Measurements from ENCODE around the gene ARHGEF17.

Gene ARHGEF17

DNA sequence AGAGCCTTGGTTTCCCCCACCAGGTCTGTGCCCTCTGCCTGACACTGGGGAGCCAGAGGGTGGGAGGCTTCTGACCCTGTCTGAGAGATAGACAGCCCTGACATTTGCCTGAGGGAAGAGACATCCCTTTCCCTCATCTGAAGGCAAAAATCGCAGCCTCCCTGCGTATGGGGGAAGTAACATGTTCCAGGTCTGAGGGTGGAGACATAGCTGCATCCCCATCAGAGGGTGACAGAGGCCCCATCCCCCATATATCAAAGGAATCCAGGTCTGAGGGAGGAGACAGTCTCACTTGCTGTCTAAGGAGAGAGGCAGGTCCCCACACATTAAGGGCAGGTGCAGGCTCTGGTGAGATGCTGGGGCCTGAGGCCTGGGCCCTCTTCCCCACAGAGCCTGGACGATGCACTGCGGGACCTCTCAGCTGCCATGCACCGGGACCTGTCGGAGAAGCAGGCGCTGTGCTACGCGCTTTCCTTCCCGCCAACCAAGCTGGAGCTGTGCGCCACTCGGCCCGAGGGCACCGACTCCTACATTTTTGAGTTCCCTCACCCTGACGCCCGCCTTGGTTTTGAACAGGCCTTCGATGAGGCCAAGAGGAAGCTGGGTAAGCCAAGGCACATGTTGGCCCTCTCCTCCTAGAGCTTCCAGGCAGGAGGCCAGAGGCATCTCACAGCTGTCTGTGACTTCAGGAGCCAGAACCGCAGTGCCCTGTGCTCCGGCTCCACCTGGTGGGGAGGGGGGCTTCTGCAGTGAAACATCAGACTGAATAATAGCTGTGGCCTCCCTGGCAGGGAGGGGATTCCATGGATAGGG is 52.1 kb downstream of the ARHGEF17 start:
- DNase-seq, result no peak

- DNase-seq, result no peak
Measured at GRCh38 chr11:73360743-73361369, 52.8 kb downstream of the ARHGEF17 start.

GRCh38 chr11:73361953-73362776 is 54.1 kb downstream of the ARHGEF17 start:
- DNase-seq, result no peak

DNA sequence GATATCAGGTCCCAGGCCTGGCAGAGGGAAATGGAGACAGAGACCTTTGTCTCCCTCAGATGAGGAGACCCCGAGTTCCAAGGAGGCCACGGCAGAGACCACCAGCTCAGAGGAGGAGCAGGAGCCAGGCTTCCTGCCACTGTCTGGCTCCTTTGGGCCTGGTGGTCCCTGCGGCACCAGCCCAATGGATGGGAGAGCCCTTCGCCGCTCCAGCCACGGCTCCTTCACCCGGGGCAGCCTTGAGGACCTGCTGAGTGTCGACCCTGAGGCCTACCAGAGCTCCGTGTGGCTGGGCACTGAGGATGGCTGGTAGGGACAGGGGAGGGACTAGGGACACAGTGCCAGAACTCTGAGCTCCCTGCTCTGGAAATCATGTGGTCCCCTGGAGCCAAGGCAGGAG is 55.1 kb downstream of the ARHGEF17 start:
- DNase-seq, result no peak

DNA sequence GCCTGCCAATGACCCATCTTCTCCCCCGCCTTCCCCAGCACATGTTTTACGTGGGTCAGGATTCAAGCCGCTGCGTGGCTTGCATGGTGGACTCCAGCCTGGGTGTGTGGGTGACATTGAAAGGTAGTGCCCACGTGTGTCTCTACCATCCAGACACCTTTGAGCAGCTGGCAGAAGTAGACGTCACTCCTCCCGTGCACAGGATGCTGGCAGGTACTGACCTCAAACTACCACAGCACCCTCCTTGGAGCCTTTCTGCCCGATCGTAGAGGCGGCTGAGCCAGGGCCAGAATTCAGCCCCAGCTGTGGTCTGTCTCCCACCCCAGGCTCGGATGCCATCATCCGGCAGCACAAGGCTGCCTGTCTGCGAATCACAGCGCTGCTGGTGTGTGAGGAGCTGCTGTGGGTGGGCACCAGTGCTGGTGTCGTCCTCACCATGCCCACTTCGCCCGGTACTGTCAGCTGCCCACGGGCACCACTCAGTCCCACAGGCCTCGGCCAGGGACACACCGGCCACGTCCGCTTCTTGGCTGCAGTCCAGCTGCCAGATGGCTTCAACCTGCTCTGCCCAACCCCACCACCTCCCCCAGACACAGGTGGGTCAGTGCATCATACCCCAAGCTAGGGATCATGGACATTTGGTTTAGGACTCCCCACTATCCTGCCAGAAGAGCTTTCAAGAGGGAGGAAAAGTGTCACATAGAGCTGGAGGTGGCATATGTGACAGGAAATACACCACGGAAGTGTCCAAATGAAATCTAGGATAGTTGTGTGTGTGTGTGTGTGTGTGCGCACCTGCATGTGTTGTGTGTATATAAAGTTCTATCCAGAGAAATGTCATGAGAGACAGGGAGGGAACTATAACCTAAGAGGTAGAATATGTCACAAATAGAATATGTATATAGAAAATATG is 57.5 kb downstream of the ARHGEF17 start:
- DNase-seq, result no peak

- DNase-seq, result no peak
Measured at GRCh38 chr11:73366265-73366610, 58.2 kb downstream of the ARHGEF17 start.

DNA sequence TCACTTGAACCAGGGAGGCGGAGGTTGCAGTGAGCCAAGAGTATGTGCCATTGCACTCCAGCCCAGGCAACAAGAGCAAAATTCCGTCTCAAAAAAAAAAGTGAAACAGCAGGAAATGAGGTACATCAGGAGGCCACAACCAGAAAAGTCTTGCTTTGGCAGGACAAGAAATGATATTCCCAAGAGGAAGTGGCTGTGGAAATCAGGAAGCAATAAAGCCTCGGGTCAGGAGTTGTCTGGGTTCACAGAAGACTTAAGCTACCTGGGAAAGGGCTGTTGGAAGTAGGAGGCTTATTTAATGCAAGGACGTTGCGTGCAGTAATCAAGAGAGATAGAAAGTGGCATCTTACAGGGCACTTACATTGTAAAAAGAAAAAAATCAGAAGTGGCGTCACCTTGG is 58.9 kb downstream of the ARHGEF17 start:
- DNase-seq, result no peak

DNA sequence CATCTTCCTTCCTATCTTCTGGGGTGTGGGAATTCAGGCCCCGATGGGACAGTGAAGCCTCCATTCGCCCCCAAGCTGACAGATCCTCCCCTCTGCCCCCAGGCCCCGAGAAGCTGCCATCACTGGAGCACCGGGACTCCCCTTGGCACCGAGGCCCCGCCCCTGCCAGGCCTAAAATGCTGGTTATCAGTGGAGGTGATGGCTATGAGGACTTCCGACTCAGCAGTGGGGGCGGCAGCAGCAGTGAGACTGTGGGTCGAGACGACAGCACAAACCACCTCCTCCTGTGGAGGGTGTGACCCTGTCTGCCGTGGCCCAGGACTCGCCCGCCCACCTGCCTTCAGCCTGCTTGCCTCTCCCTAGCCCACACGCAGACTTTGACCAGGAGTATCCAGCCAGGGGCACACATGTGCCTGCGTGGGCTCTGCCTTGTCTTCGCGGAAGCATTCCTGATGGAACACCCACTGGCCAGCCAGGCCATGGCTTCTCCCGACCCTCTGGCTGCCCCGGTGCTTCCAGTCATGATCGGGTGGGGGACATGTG is 59.5 kb downstream of the ARHGEF17 start:
- no peak for DNase-seq

DNA sequence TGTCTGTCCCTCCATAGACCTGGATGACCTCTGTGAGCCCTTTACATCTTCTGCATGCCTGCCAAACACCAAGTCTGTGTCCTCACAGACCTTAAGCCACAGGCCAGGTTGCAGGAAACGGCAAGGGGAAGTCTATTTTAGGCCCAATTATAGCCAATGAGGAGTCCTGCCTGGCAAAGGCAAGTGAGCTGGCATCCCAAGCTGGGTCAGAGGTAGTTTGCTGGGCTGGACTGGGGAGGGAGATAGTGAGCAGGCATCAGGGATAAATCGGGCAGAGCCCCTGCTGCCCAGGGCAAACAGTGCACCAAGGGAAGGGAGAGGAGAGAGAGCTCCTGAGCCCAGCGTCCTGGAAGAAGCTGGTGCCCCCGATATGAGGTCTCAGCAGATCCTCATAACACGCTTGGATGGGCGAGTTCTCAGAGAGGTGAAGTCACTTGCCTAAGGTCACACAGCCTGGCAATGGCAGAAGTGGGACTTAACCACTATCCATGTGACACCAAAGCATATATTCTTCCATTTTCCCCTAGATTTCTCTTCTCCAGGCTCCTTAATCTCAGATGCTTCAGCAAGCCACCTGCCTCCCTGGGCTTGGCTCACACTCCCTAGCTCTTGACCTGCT is 64.4 kb downstream of the ARHGEF17 start:
- no peak for DNase-seq

GRCh38 chr11:73374151-73374550 is 66.1 kb downstream of the ARHGEF17 start:
- no peak for DNase-seq

DNA sequence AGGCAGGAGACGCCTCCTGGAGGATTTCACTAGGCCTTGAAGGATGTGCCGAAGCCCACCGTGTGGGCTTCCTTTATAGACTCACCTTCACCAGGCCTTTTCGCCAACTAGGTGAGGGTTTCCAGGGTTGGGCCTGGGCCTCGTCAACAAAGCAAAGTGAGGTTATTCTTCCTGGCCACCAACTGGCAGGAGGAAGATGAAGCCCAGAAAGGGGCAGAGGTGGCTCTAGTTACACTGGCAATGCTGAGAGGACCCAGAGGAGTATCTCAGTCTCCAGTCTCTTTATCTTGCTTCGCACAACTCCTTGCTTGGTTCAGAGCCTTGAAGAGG is 67.7 kb downstream of the ARHGEF17 start:
- DNase-seq, result no peak

- DNase-seq, result peak; percentile 92
Measured at GRCh38 chr11:73376160-73376802, 68.2 kb downstream of the ARHGEF17 start, which contains the start of gene RELT. TSS of gene RELT (plus strand) at chr11:73376399. CDS start at chr11:73389137, 12,738 bp downstream.

- peak; percentile 55 for DNase-seq
Measured at GRCh38 chr11:73376803-73377629, 68.9 kb downstream of the ARHGEF17 start.

DNA sequence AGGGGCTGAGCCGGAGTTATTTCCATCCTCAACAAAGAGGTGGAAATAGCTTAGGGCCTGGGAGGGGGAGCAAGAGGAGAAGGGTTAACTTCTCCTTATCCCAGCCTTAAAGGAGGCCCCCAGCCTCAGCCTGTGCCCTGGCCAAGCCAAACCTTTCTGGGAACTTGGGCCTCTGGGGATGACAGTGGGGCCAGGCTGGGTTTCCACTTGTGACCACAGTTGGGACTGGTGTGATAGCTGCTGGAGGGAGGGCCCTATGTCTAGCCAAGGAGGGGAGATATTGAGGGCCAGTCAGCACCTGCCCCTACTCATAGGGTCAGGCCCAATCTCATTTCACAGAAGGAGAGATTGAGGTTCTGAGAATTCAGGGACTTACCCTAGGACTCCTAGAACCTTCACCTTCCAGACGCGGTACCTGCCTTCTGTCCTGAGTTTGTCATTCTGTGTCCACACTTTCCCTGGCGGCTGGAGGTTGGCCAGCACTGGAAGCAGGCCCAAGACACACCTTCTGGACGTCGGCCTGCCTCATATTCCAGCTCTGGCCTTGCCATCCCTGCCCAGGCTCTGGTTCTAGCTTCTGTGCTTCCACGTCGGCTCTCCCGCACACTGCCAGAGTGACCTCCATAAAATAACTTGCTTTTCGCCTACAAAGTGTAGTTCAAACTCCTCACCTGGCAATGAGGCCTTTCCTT is 71.3 kb downstream of the ARHGEF17 start:
- no peak for DNase-seq

GRCh38 chr11:73380331-73380730 is 72.3 kb downstream of the ARHGEF17 start:
- no peak for DNase-seq

DNA sequence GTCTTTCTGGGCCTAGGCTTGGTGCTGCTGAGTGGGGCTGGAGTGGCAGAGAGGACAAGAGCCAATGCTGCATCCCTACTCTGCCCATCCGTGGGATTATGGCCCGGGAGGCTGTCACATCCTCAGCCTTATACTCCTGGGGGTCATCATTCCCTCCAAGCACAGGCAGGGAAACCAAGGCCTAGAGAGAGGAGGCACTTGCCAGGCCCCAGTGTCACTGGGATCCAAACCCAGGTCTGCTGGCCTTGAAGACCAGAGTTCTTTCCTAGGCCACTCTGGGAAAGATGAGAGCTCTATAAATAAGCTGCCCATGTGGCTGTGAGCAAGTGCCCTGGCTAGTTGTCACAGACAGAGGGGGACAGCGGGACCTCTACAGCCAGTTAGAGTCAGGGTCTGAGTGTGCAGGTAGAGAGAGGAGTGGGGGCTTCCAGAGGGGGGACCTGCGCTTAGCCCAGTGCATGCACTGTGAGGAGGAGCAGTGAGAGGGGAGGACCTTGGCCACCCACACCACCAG is 72.9 kb downstream of the ARHGEF17 start:
- DNase-seq, result no peak

DNA sequence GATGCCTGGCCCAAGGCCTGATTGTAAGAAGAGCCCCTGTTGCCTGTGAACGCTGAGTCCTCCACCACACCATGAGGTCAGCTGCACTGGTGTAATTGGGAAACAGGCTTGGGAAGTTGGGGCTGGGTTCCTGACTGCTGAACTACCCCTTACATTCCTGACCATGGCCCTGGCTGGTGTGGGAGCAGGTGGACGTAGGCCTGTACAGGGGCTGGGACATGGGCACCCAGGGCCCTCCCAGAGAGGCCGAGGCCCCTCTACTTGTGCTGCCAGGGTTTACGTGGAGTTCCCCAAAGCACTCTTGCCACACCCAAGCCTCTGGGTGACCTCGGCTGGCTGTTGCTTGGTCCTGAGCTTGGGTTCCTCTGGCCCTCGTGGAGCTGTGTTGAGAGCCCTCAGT is 73.5 kb downstream of the ARHGEF17 start:
- DNase-seq, result no peak

DNA sequence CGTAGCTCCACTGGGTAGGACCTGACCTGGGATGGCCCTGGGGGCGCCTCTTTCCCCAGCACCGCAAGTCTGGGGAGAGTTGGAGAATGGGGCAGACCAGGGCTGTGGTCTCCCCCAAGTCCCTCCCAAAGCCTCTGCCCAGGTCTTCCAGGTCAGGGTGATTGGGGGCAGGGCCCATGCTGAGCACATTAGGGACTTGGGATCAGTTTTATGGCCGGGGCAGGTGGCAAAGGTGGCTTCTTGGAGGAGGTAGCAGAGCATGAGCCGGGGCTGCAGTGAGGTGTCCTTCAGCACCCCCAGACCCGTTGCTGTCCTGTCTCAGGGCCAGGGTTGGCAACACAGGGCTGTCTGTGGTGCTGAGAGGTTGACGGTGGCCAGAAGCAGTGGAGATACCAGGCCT is 74.1 kb downstream of the ARHGEF17 start:
- DNase-seq, result no peak

DNA sequence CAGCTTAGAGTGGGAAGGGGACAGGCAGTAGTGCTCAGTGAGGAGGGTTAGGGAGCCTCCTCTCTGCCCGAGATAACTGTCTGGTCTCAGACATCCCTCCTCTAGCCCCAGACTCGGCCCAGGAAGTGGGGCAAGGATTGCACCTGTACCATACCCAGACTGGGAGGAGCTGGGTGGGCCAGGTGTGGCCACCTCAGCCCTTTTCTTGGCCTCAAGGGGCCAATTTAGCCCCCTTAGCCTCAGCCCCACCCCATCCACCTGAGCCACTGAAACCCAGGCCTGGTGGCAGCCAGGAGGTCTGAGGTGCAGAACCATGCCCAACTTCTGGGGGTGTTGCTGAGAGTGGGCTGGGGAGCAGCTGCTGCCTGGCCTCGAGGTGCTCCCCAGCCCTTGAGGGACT is 74.7 kb downstream of the ARHGEF17 start:
- no peak for DNase-seq
